Esophagus squamous epithelium (tissue), 5 donors: ENCODE measurements around the gene KRT4. TPM values are rescaled to one million over a fixed set of nuclear protein-coding genes. Genes with fewer than 3 reads are reported as not detected.

Experiments used
- DNase-seq: peaks from one replicate; lab custom pipeline; 2025; lab: John Stamatoyannopoulos, UW
- H3K27ac ChIP-seq, 4 donors: fragments of 200-600 bp; sonication (generic); one replicate each; pipeline ENCODE4 v1.5.1; 2016 to 2019; ENCODE audit warnings: mild to moderate bottlenecking in 1 of 4
- H3K27me3 ChIP-seq, 4 donors: fragments of 200-600 bp; sonication (generic); 1 replicate in 3 of 4; 2 replicates in 1 of 4; pipeline versions ENCODE4 v1.5.1 to v1.6.0; 2017 to 2021; ENCODE audit warnings: antibody characterized with exemption in 1 of 4
- H3K36me3 ChIP-seq, 3 donors: fragments of 200-600 bp; sonication (generic); one replicate each; pipeline ENCODE4 v1.5.1; 2016 to 2019
- H3K4me1 ChIP-seq, 3 donors: fragments of 200-600 bp; sonication (generic); one replicate each; pipeline ENCODE4 v1.5.1; 2017 to 2019
- H3K4me3 ChIP-seq, 4 donors: fragments of 200-600 bp; sonication (generic); 1 replicate in 3 of 4; 2 replicates in 1 of 4; pipeline ENCODE4 v1.5.1; 2016 to 2019; ENCODE audit warnings: mild to moderate bottlenecking in 2 of 4, moderate library complexity in 1 of 4
- H3K9me3 ChIP-seq, 3 donors: fragments of 200-600 bp; sonication (generic); one replicate each; pipeline ENCODE4 v1.5.1; 2016 to 2019
- POLR2A ChIP-seq, 4 donors: fragments of 450-650 bp; IDR thresholded peaks; one replicate each; pipeline ENCODE4 v1.6.1; 2017; ENCODE audit warnings: antibody characterized with exemption in 4 of 4, mild to moderate bottlenecking in 4 of 4, moderate library complexity in 3 of 4
- WGBS, 2 donors: methylation state at CpG; one replicate each; pipeline ENCODE4 v1.1.5; 2018; 5-methylcytosine and 5-hydroxymethylcytosine counted together
- intact Hi-C: fragments of 100-400 bp; cut with DNase I; formaldehyde crosslinking; loops from one replicate; pipeline ENCODE4 v1.15.0; 2022
- total RNA-seq, 4 donors: library from RNA; depleted of rRNA; stranded (reverse); fragments of >200 nt; gene quantifications; one replicate each; pipeline ENCODE4 v1.1.0, GENCODE V29; 2016
- TF ChIP-seq, protein P1 (sequence below), 6 experiments: fragments of 450-650 bp in 4 of 6; fragments of 200-600 bp in 2 of 6; sonication (generic) in 2 of 6; IDR thresholded peaks; one replicate each; pipeline ENCODE4 v1.5.1; 2016 to 2019; ENCODE audit warnings: antibody characterized with exemption in 6 of 6, mild to moderate bottlenecking in 4 of 6, moderate library complexity in 4 of 6
- donor health status: DM: yes; HTN: yes; CAD: no.

The KRT4 gene
- total RNA-seq, 4 donors from 2014 or later = 3,147 to 27,876 (median 8,563) TPM

- Histone ChIP-seq H3K4me3 (peak overlapping the region in 1 of 4 donors; percentile 44), H3K27ac (peak overlapping the region in 2 of 4 donors; percentile 75 to 84), H3K36me3 (peaks cover 0 to 46% (median 0%) of the 10 kb centered on the region in 3 donors), H3K9me3 (no peaks in the 10 kb centered on the region), H3K27me3 (no peaks in the 10 kb centered on the region), H3K4me1 (peaks cover 0 to 28% (median 0%) of the 10 kb centered on the region in 3 donors)
- DNase-seq = no peak
- intact Hi-C loops = no loop called here
- TF ChIP-seq, protein P1, sequence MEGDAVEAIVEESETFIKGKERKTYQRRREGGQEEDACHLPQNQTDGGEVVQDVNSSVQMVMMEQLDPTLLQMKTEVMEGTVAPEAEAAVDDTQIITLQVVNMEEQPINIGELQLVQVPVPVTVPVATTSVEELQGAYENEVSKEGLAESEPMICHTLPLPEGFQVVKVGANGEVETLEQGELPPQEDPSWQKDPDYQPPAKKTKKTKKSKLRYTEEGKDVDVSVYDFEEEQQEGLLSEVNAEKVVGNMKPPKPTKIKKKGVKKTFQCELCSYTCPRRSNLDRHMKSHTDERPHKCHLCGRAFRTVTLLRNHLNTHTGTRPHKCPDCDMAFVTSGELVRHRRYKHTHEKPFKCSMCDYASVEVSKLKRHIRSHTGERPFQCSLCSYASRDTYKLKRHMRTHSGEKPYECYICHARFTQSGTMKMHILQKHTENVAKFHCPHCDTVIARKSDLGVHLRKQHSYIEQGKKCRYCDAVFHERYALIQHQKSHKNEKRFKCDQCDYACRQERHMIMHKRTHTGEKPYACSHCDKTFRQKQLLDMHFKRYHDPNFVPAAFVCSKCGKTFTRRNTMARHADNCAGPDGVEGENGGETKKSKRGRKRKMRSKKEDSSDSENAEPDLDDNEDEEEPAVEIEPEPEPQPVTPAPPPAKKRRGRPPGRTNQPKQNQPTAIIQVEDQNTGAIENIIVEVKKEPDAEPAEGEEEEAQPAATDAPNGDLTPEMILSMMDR (IDR thresholded peaks at IDR 0.05) = no peak
- TF ChIP-seq POLR2A (IDR thresholded peaks at IDR 0.05) = peak in 1 of 4 donors; percentile 28
- WGBS, 2 donors = 67 to 68% methylated on average over 5 of the region's 5 CpGs
Observed at GRCh38 chr12:52810554-52810953, 3.4 kb downstream of the KRT4 start.

- peaks cover 0 to 30% (median 0%) of the 10 kb centered on the region in 3 donors for H3K4me1 ChIP-seq
- no peaks in the 10 kb centered on the region for H3K9me3 ChIP-seq
- H3K4me3 ChIP-seq = no peak overlapping the region
- no peak for TF ChIP-seq POLR2A (IDR thresholded peaks at IDR 0.05)
- TF ChIP-seq, protein P1 (IDR thresholded peaks at IDR 0.05) = no peak
- intact Hi-C loops = no loop called here
- no peaks in the 10 kb centered on the region for H3K27me3 ChIP-seq
- no peak overlapping the region for H3K27ac ChIP-seq
- DNase-seq = no peak
- H3K36me3 ChIP-seq = peaks cover 0 to 46% (median 0%) of the 10 kb centered on the region in 3 donors
- WGBS, 2 donors = 78 to 82% methylated on average over 7 of the region's 7 CpGs
Observed at GRCh38 chr12:52809166-52809565, 4.8 kb downstream of the KRT4 start.

- 71 to 83% methylated on average over 1 to 6 of the region's 8 CpGs for WGBS, 2 donors
- Histone ChIP-seq H3K27ac (no peak overlapping the region), H3K36me3 (peaks cover 0 to 46% (median 0%) of the 10 kb centered on the region in 3 donors), H3K27me3 (no peaks in the 10 kb centered on the region), H3K4me1 (peaks cover 0 to 30% (median 0%) of the 10 kb centered on the region in 3 donors), H3K9me3 (no peaks in the 10 kb centered on the region), H3K4me3 (no peak overlapping the region)
- DNase-seq = no peak
- intact Hi-C loops = no loop called here
- no peak for TF ChIP-seq POLR2A (IDR thresholded peaks at IDR 0.05)
- TF ChIP-seq, protein P1 (IDR thresholded peaks at IDR 0.05) = no peak
Observed at GRCh38 chr12:52808573-52809160, 5.2 kb downstream of the KRT4 start.

GRCh38 chr12:52807544-52808470 is 6.1 kb downstream of the KRT4 start:
- intact Hi-C loops = no loop called here
- DNase-seq = no peak
- TF ChIP-seq, protein P1 (IDR thresholded peaks at IDR 0.05) = no peak
- no peak for TF ChIP-seq POLR2A (IDR thresholded peaks at IDR 0.05)

More at GRCh38 chr12:52807544-52808470, 6.1 kb downstream of the KRT4 start:
- no peaks in the 10 kb centered on the region for H3K9me3 ChIP-seq
- H3K27me3 ChIP-seq = no peaks in the 10 kb centered on the region
- WGBS, 2 donors = 82 to 84% methylated on average over 14 to 16 of the region's 16 CpGs
- H3K4me1 ChIP-seq = peaks cover 0 to 32% (median 0%) of the 10 kb centered on the region in 3 donors
- no peak overlapping the region for H3K4me3 ChIP-seq
- peaks cover 0 to 46% (median 0%) of the 10 kb centered on the region in 3 donors for H3K36me3 ChIP-seq
- H3K27ac ChIP-seq = no peak overlapping the region
